Measurements from ENCODE around the gene DENND10.
"Not testable (repeated sequence)": the region's sequence is repeated elsewhere in the genome, so short reads cannot be mapped to it uniquely, and the experiment has no call there.

DENND10 gene

DNA sequence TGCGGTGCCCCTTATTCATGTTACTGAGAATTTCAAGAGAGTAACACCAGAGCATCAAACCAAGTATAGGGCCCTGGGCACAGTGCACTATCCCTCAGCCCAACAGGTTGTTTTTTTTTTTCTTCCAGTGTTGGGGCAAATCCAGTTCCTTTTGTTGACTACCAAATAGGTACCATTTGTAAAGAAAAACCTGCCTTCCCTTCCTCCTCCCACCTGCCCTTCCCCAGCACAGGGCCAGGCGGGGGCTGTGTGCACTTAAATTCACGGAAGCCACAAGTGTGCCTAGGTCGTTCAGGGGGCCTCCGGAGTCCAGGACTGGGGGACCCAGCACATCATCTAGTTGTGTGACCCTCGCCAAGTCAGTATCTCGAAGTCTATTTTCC lies 62.2 kb downstream of the DENND10 start:
- in situ Hi-C loops (cut with MboI; ENCODE audit: low sequenced_read_pairs), result no loop called here

DNA sequence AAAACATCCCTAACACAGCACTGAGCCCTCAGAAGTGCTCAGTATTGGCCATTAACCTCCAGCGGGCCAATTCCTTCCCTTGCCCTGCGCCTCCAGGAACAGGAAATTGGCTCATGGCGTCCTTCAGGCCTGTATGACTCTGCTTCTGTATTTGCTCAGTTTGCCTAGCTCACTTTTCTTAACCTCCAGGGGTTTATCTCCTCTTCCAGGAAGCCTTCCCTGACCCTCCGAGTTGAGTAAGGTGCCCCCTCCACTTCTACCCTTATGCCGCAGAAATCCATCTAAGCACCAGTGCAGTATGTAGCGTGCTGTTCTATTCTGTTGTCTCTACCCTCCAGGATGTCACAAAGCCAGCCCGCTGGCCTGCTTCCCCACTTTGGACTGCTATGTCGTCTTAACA lies 62.7 kb downstream of the DENND10 start:
- in situ Hi-C loops (cut with MboI; ENCODE audit: low sequenced_read_pairs), result no loop called here

DNA sequence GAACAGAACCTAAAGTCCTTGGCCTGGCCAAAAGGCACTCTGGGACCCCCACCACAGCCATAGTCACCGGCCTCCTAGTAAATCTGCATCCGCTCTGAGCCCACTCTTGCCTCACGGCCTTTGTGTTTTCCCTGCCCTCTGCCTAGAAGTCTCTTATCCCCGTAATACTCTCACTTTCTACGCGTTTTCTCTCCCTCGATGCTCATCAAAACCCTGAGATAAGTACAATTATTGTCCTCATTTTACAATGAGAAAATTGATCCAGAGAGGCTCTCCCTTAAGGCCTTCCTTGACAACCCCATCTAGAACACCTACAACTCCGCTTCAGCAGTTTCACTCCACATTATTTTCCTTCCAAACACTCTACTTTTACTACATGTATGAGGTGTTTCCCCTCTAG lies 63.1 kb downstream of the DENND10 start:
- in situ Hi-C loops (cut with MboI; ENCODE audit: low sequenced_read_pairs), result no loop called here

DNA sequence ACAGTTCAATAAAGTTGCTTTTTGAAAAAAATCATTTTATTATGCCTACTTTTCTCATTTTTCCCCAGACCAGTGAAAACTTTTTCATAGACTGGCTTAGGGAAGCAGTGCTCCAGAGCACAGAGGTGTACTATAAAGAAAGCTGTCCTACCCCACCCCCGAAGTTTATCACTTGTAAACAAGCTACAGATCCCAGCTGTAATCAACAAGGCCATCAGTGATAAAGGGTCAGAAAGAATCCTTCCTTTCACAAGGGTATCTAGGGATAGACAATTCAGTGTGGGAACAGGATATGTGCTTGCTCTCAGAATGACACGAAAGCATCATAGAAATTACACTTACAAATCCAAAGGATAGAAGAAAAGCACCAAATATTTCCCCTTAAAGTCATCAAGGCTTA lies 70.2 kb downstream of the DENND10 start:
- in situ Hi-C loops (cut with MboI; ENCODE audit: low sequenced_read_pairs), result no loop called here

DNA sequence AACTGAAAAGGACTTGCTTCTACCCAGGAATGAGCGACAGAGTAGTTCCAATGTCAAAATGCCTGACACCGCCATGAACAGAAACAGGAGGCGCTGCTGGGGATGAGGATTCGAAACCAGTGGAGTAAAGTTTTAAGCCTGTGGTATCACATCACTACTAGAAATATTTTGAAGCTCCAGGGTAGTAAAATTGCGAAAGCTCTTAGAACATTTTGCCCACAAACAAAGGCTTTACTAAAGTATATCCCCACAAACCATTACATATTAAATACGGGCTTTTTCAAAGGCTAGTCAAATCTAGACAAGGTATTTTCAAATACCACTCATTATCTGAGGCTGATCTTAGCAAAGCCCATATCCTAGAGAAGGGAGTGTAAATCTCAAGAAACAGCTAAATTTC lies 72.3 kb downstream of the DENND10 start:
- in situ Hi-C loops (cut with MboI; ENCODE audit: low sequenced_read_pairs), result no loop called here

DNA sequence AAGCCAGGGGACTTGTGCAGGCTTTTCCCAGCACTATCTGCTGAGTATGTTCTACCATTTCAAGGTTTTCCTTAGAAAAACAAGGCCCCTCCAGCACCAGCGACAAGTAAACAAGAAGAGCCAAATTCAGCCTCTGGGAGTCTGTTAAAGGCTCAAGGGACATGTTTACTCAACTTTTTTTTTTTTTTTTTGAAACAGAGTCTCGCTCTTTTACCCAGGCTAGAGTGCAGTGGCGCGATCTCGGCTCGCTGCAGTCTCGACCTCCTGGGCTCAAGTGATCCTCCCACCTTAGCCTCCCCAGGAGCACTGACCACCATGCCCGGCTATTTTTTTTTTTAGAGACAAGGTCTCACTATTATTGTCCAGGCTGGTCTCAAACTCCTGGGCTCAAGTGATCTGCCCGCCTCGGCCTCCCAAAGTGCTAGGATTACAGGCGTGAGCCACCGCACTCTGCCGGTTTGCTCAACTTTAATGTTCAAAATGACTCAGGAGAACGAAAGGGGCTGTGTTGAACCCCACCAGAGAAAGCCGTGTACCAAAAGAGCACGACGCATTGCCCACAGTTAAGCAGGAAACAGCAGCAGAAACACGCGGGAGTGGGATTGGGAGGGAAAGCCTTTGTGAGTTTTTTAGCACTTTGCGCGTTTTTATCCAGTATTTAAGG lies 73.9 kb downstream of the DENND10 start:
- in situ Hi-C loops (cut with MboI; ENCODE audit: low sequenced_read_pairs), result no loop called here

DNA sequence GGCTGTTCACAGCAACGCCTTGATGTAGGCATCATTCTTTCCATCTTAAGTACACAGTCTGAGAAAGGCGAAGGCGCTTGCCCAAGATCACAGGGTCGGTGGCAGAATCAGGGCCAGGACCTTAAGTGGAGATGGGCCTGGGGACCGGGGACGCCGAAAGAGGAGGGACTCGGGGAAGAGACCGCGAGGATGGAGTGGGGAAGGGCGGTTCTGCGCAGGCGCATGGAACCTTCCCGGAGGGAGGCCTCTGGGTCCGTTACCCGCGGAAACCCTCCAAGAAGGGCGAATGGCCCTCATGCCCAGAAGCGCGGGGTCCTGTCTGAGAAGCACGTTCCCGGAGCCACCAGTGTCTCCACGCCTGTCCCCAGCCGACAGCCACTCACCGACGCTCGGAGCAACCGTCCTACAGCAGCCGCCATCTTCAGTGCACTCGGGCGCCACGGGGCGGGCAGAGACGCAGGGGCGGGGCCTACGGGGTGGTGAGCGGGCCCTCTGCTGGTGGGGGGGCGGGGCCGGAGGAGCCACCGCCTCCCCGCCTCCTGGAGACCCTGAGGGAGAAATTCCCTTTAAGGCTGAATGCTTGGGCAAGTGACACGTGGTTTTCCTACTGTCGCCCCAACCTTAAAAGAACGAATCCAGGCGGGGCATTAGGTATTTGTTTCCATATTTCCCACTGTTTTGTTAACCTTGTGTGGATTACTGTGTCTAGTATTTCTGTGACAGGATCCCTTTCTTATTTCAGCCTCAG lies 74.6 kb downstream of the DENND10 start, which contains the start of gene PRDX3:
Gene PRDX3, minus strand, starts transcription at position 441 of the 748 bp plus-strand sequence. Its CDS starts 22 bp downstream, at position 419.
- in situ Hi-C loops (cut with MboI; ENCODE audit: low sequenced_read_pairs), result no loop called here

DNA sequence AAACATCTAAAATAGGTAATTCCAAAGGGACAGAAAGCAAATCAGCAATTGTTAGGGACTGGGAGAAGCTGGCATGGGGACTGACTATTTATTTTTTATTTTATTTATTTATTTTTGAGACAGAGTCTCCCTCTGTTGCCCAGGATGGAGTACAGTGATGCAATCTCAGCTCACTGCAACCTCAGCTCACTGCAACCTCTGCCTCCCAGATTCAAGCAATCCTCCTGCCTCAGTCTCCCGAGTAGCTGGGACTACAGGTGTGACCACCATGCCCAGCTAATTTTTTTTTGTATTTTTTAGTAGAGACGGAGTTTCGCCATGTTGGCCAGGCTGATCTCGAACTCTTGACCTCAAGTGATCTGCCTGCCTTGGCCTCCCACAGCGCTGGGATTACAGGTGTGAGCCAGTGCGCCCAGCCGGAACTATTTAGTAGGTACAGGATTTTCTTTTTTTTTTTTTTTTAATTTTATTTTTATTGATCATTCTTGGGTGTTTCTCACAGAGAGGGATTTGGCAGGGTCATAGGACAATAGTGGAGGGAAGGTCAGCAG lies 77.0 kb downstream of the DENND10 start:
- in situ Hi-C loops (cut with MboI; ENCODE audit: low sequenced_read_pairs), result not testable (repeated sequence)

DNA sequence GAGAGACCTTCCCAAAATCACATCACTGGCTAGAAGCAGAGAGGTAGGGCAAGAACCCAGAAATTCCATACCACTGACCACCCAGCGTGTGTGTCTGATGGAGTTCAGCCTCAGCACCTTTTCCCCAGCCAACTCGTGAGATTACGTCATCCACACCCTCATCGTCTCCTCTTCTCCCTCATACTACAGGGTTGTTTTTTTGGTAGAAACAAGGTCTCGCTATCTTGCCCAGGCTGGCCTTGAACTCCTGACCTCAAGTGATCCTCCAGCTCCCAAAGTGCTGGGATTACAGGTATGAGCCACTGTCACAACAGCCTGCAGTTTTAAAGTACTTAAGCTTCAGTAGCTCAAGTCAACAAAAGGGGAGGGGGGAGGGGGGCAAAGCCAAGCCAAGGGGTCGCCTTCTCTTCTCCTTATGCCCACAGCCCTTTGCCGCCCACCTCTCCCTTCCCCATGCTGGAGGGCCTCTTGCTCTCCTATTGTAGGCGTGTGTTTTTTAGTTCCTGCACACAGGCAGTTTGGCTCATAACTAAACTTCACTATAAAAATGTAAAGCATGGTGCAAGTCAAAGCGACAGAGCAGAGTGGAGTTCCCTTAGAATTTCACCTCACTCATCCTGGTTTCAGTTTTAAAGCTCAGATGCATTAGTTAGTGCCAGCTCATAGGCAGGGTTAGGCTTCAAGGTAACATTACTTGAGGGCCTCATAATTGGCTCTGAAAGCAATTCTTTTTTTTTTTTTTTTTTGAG lies 79.9 kb downstream of the DENND10 start:
- in situ Hi-C loops (cut with MboI; ENCODE audit: low sequenced_read_pairs), result no loop called here

Data from HL-60/S4 (cell line).